Muscle layer of duodenum (tissue), 2 donors: ENCODE results near the gene NPIPA2.
"Not testable (repeated sequence)": the region's sequence is repeated elsewhere in the genome, so short reads cannot be mapped to it uniquely, and the experiment has no call there.

Experiments
- H3K27ac ChIP-seq: one replicate; pipeline ENCODE4 v1.7.0; 2013; ENCODE audit warnings: mild to moderate bottlenecking, low read length
- H3K27me3 ChIP-seq: one replicate; pipeline ENCODE4 v1.7.0; 2013; ENCODE audit warnings: low read depth, mild to moderate bottlenecking, control low read depth, low read length
- H3K36me3 ChIP-seq, 2 donors: one replicate each; pipeline ENCODE4 v1.7.0; 2013; ENCODE audit warnings: low read length in 2 of 2, control low read depth in 1 of 2, mild to moderate bottlenecking in 1 of 2; ENCODE audit not compliant: insufficient read depth in 2 of 2, control insufficient read depth in 1 of 2
- H3K4me1 ChIP-seq, 2 donors: one replicate each; pipeline ENCODE4 v1.7.0; 2013; ENCODE audit warnings: low read length in 2 of 2, mild to moderate bottlenecking in 2 of 2, control low read depth in 1 of 2, moderate library complexity in 1 of 2; ENCODE audit not compliant: insufficient read depth in 2 of 2, control insufficient read depth in 1 of 2
- H3K4me3 ChIP-seq, 2 donors: one replicate each; pipeline ENCODE4 v1.7.0; 2013; ENCODE audit warnings: low read length in 2 of 2, low read depth in 1 of 2, mild to moderate bottlenecking in 1 of 2
- H3K9me3 ChIP-seq, 2 donors: one replicate each; pipeline ENCODE4 v1.7.0; 2013; ENCODE audit warnings: low read length in 2 of 2, control low read depth in 1 of 2, mild to moderate bottlenecking in 1 of 2; ENCODE audit not compliant: control insufficient read depth in 1 of 2
- donor health status: healthy.

The NPIPA2 gene

GRCh38 chr16:14779368-14779877 is 37.1 kb downstream of the NPIPA2 start:
- H3K27me3 ChIP-seq, H3K4me3 ChIP-seq, H3K36me3 ChIP-seq, H3K27ac ChIP-seq, H3K9me3 ChIP-seq, H3K4me1 ChIP-seq: not testable (repeated sequence)

DNA sequence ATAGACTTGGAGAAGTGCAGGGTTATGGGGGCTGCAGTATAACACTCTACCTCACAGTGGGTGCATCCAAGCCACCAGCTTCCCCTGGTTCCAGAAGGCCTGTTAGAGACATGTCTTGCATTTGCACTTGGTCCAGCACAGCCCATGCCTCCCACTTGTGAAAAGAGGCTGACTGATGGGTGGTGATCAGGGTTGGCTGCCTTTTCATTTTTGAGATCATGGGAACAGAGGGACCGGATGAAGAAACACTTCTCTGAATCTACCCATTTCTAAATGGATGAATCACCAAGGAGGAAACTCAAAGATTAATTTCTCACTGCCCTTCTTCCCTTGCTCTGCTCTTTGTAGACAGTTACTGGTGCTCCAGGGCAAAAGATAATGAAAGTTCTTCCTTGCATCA is 43.8 kb downstream of the NPIPA2 start:
- H3K27me3 ChIP-seq, H3K4me3 ChIP-seq, H3K4me1 ChIP-seq, H3K36me3 ChIP-seq, H3K27ac ChIP-seq, H3K9me3 ChIP-seq: not testable (repeated sequence)

- not testable (repeated sequence) for H3K27ac ChIP-seq, H3K27me3 ChIP-seq, H3K4me1 ChIP-seq, H3K36me3 ChIP-seq, H3K9me3 ChIP-seq, H3K4me3 ChIP-seq
These were observed 47.2 kb downstream of the NPIPA2 start for GRCh38 chr16:14789577-14789976.

DNA sequence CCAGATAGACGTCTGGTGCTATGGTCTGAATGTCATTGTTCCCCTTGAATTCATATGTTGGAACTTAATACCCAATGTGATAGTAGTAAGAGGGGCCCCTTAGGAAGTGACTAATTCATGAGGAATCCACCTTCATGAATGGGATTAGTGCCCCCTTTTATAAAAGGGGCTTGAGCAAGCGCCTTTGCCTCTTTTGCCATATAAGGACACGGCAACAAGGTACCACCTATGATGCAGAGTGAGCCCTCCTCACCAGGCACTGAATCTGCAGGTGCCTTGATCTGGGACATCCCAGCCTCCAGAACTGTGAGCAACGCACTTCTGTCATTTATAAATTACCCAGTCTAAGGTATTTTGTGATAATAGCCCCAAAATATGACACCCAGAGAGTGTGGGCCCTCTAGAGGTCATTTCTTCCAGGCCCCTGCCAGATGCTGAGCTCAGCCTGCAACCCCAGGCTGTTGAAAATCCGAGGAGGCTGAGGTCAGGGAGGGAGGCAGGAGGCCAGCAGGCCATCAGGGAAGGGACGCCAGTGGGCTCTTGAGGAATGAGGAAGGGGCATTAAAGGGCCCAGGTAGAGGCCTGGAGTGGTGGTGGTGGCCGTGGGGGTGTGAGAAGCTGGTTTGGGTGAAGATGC is 48.1 kb downstream of the NPIPA2 start:
- H3K27ac ChIP-seq, H3K36me3 ChIP-seq, H3K4me1 ChIP-seq, H3K27me3 ChIP-seq, H3K4me3 ChIP-seq, H3K9me3 ChIP-seq: not testable (repeated sequence)

DNA sequence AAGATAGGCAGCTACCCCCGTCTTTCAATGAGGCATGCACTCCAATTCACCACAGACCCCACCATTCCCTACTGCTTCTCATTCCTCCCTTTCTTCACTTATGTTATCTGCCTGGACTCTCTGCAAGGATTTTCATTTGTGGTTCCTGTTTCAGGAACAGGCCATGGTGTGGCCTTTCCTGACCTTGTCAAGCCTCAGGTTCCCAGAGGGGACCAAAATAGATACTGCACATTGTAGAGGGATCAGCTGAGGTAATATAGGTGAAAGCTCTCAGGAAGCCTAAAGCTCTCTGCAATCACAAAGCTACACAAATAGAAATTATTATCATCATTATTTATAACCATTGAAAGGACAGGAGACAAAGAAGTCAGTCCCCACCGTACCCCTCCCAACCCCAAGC is 50.6 kb downstream of the NPIPA2 start:
- H3K4me3 ChIP-seq, H3K36me3 ChIP-seq, H3K9me3 ChIP-seq, H3K4me1 ChIP-seq, H3K27ac ChIP-seq, H3K27me3 ChIP-seq: not testable (repeated sequence)

- H3K27me3 ChIP-seq, H3K4me3 ChIP-seq, H3K27ac ChIP-seq, H3K9me3 ChIP-seq, H3K4me1 ChIP-seq, H3K36me3 ChIP-seq: not testable (repeated sequence)
These were observed 55.2 kb downstream of the NPIPA2 start for GRCh38 chr16:14797558-14797957.

DNA sequence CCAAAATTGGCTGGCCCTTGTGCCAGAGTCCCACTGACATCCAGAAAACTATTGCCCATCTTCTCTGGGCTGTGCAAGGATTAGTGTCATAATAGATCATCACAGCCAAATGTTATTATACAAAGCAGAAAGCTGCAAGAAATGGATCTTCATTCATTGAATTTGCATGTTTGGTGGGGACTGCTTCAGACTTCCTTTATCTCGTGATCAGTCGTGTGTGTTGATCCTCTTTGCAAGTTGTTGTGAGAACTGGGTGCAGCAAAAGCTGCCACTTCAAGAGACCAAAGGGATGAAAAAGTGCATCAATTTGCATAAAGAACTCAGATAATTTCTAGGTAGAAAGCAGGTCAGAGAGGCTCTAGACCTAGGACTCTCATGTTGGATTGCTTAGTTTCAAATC is 61.2 kb downstream of the NPIPA2 start:
- H3K4me3 ChIP-seq, H3K9me3 ChIP-seq, H3K27ac ChIP-seq, H3K27me3 ChIP-seq, H3K4me1 ChIP-seq, H3K36me3 ChIP-seq: not testable (repeated sequence)

- not testable (repeated sequence) for H3K4me3 ChIP-seq, H3K27ac ChIP-seq, H3K9me3 ChIP-seq, H3K36me3 ChIP-seq, H3K27me3 ChIP-seq, H3K4me1 ChIP-seq
These were observed 64.9 kb downstream of the NPIPA2 start for GRCh38 chr16:14807184-14807678.

DNA sequence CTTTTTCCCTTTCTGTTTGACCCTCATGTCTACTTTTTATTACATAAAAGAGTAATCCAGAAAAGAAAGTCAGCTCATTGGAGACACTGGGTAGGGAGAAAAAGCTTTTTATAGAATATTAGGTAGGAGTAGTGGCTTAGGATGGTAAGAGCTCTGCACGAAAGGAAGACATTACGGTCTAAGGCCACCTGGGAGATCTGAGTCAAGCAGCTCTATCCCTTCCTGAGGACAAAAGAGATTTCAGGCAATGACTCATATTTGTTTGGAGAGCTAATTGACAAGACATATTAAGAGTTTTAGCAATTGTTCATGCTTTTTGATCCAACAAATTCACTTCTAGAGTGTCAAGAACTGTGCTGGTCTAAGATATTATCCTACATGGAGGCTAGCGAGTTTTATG is 71.6 kb downstream of the NPIPA2 start:
- H3K9me3 ChIP-seq, H3K27ac ChIP-seq: not testable (repeated sequence)

More for the DNA sequence above, 71.6 kb downstream of the NPIPA2 start:
- not testable (repeated sequence) for H3K4me1 ChIP-seq, H3K4me3 ChIP-seq, H3K27me3 ChIP-seq, H3K36me3 ChIP-seq
